GM23338 (cell line): ENCODE data around the gene CACNA2D3.

ENCODE experiments used
- CREB1 ChIP-seq: fragments of 250-450 bp; sonication (Bioruptor Pico); IDR thresholded peaks from 2 replicates; pipeline ENCODE4 v1.5.0; 2020; ENCODE audit warnings: low read depth, mild to moderate bottlenecking, moderate library complexity
- CTCF ChIP-seq, 2 experiments: fragments of 200-600 bp in 1 of 2; sonication (generic) in 1 of 2; conservative IDR thresholded peaks; 2 replicates each; pipeline versions ENCODE4 v1.5.1 to v1.6.1; 2016 to 2017; ENCODE audit warnings: antibody characterized with exemption in 2 of 2, low read depth in 2 of 2, mild to moderate bottlenecking in 2 of 2, moderate library complexity in 1 of 2
- ETS1 ChIP-seq: IDR thresholded peaks from 2 replicates; pipeline ENCODE4 v1.6.1; 2016; ENCODE audit warnings: antibody characterized with exemption
- EZH2 ChIP-seq: fragments of 200-600 bp; sonication (generic); IDR thresholded peaks from one replicate; pipeline ENCODE4 v1.8.0; 2017; ENCODE audit warnings: antibody characterized with exemption, mild to moderate bottlenecking, low read depth; ENCODE audit not compliant: unreplicated experiment
- EZH2phosphoT487 ChIP-seq: fragments of 200-600 bp; sonication (generic); IDR thresholded peaks from one replicate; pipeline ENCODE4 v1.8.1; 2018; ENCODE audit warnings: antibody characterized with exemption; ENCODE audit not compliant: unreplicated experiment
- JUNB ChIP-seq: IDR thresholded peaks from one replicate; pipeline ENCODE4 v1.6.1; 2016; ENCODE audit warnings: antibody characterized with exemption; ENCODE audit not compliant: unreplicated experiment
- POLR2AphosphoS5 ChIP-seq: IDR thresholded peaks from 2 replicates; pipeline ENCODE4 v1.6.1; 2016; ENCODE audit warnings: antibody characterized with exemption, low read depth
- REST ChIP-seq: IDR thresholded peaks from one replicate; pipeline ENCODE4 v1.6.1; 2018; ENCODE audit warnings: antibody characterized with exemption; ENCODE audit not compliant: unreplicated experiment
- STAT1 ChIP-seq: IDR thresholded peaks from one replicate; pipeline ENCODE4 v1.6.1; 2016; ENCODE audit warnings: antibody characterized with exemption; ENCODE audit not compliant: unreplicated experiment
- ZNF114 ChIP-seq: fragments of 250-450 bp; sonication (Bioruptor Pico); IDR thresholded peaks from 2 replicates; pipeline ENCODE4 v1.5.0; 2020; ENCODE audit warnings: mild to moderate bottlenecking, moderate library complexity
- ZNF331 ChIP-seq: fragments of 250-450 bp; sonication (Bioruptor Pico); IDR thresholded peaks from 2 replicates; pipeline ENCODE4 v1.5.0; 2020; ENCODE audit warnings: low read depth, mild to moderate bottlenecking, moderate library complexity

GRCh38 chr3:54257125-54257720 lies 134.9 kb downstream of the CACNA2D3 start:
- TF ChIP-seq CTCF (conservative IDR thresholded peaks at IDR 0.05; ENCODE audit: low read depth in 2 of 2): no peak
- no peak for TF ChIP-seq REST
- no peak for TF ChIP-seq POLR2AphosphoS5
- TF ChIP-seq EZH2: no peak
- TF ChIP-seq EZH2phosphoT487: no peak
- TF ChIP-seq CREB1 (CRISPR knock-in tag): no peak
- no peak for TF ChIP-seq ZNF114
- no peak for TF ChIP-seq JUNB
- TF ChIP-seq ETS1: no peak
- no peak for TF ChIP-seq ZNF331
- TF ChIP-seq STAT1: no peak
